ENCODE measurements around the gene AQP12A. TPM values are rescaled to one million over a fixed set of nuclear protein-coding genes. Genes with fewer than 3 reads are reported as not detected.
"Not testable (repeated sequence)": the region's sequence is repeated elsewhere in the genome, so short reads cannot be mapped to it uniquely, and the experiment has no call there.

Gene AQP12A
- total RNA-seq, 1 donor from 2014 or later, result not detected

DNA sequence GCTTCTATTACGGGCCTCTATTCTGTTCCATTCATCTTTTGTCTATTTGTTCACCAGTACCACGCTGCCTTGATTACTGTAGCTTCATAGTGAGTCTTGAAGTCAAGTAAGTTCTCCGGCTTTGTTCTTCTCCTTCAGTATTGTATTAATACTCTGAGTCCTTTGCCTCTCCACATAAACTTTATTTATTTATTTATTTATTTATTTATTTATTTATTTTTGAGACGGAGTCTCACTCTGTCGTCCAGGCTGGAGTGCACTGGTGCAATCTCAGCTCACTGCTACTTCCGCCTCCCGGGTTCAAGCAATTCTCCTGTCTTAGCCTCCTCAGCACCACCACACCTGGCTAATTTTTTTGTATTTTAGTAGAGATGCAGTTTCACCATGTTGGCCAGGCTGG lies 31.8 kb upstream of the AQP12A start:
- DNase-seq (ENCODE audit: low read depth, low spot score), result not testable (repeated sequence)

GRCh38 chr2:240662681-240663080 lies 29.0 kb upstream of the AQP12A start:
- no peak for DNase-seq (ENCODE audit: low read depth, low spot score)

GRCh38 chr2:240663546-240664190 lies 28.0 kb upstream of the AQP12A start:
- DNase-seq (ENCODE audit: low read depth, low spot score), result no peak

- DNase-seq (ENCODE audit: low read depth, low spot score), result no peak
These were observed 27.0 kb upstream of the AQP12A start for GRCh38 chr2:240664622-240665021.

DNA sequence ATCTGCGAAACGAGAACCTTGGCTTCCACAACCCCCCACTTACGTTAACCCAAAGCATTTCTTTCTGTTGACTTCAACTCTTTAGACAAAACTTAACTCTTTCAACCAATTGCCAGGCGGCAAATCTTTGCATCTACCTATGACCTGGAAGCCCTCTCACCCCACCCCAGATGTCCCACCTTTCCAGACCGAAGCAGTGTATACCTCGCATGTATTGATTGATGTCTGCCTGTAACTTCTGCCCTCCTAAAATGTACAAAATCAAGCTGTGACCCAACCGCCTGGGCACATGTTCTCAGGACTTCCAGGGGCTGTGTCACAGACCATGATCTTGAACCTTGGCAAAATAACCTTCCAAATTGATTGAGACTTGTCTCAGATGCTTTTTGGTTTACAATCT lies 21.3 kb upstream of the AQP12A start:
- DNase-seq (ENCODE audit: low read depth, low spot score), result no peak

GRCh38 chr2:240670950-240671349 lies 20.7 kb upstream of the AQP12A start:
- DNase-seq (ENCODE audit: low read depth, low spot score), result no peak

DNA sequence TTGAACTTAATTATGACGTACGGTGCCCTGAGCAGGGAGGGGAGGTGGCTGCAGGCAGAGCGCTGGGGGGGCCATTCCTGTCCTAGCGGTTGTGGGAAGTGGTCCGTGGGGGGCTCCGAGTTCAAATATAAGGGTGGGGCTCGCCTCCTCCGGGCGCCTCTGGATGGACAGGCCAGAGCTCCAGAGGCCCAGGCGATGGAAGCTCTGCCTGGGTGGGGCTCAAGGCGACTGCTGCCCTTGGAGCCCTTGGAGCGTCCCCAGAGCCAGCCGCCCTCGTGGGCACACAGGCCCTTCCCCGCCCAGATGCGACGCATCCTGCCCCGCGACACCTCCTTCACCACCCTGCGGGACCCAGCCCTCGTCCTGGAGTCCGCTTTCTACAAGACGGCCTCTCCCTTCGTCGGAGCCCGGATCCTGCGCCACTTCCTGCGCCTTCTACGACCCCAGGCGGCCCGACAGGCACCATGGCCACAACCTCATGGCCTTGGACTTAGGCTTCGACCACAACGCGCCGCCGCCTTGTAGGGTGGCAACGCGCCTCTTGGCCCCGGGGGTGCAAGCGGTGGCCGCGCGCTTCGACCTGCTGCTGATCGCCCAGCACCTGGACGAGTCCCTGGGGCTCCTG lies 19.5 kb upstream of the AQP12A start:
- no peak for DNase-seq (ENCODE audit: low read depth, low spot score)

DNA sequence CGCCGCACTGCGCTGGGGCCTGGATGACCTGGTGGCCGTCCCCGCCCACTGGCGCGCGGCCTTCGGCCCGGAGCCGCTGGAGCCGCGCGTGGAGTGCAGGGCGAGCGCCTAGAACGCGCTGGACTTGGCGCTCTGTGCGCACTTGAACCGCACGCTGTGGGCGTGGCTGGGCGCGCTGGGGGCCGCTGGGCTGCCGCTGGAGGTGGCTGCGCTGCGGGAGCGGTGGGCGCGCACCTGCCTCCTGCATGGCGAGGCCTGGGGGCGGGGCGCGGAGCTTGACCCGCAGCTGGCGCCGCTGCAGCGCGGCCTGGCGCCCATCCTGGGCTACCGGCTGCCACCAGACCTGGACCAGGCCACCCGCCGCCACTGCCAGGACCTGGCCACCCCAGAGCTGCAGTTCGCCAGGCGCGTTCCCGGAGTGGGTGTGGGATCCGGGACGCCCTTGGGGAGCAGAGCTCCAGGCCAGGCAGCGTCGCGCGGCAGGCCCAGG lies 18.9 kb upstream of the AQP12A start:
- DNase-seq (ENCODE audit: low read depth, low spot score), result no peak

DNA sequence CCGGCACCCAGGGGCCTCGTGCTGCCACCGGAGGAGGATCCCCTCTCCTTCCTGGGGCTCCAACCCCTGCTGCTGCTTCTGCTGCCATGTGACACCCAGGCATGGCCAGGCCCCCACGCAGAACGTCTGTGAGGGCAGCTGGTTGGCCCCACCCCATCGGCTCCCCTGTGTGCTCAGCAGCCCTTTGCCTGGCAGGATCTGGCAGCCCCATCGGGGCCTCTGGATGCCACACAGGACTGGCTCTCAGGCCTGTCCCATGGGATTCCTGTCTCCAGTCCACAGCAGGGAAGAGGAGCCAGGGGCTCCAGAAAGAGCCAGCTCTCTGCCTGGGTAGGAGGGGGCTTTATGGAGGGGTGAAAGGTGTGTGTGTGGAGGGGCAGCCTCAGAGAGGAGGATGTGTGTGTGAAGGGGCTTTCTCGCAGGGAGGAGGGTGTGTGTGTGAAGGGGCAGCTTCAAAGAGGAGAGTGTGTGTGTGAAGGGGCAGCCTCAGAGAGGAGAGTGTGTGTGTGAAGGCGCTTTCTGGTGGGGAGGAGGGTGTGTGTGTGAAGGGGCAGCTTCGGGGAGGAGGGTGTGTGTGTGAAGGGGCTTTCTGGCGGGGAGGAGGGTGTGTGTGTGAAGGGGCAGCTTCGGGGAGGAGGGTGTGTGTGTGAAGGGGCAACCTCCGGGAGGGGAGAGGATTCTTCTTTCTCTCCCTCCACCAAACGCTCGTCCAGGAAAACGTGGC lies 17.0 kb upstream of the AQP12A start:
- not testable (repeated sequence) for DNase-seq (ENCODE audit: low read depth, low spot score)

- DNase-seq (ENCODE audit: low read depth, low spot score), result not testable (repeated sequence)
These were observed 16.3 kb upstream of the AQP12A start for GRCh38 chr2:240675345-240675744.

DNA sequence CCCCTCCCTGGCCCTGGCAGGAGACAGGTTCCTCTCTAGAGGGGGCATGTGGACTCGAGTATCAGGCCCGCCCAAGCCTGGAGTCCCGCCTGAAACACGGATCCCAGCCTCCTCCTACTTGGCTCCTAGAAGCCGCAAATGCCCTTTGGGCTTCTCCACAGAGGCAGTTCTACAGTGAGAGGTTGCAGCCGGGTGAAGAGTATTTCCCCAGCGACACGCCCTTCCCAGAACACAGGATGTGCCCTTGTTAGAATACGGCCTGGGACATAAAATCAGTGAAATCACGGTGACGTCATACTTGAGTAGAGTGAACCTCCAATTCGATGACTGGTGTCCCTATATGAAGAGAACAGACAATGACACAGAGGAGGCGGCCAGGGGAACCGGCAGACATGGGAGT lies 13.6 kb upstream of the AQP12A start:
- DNase-seq (ENCODE audit: low read depth, low spot score), result not testable (repeated sequence)

DNA sequence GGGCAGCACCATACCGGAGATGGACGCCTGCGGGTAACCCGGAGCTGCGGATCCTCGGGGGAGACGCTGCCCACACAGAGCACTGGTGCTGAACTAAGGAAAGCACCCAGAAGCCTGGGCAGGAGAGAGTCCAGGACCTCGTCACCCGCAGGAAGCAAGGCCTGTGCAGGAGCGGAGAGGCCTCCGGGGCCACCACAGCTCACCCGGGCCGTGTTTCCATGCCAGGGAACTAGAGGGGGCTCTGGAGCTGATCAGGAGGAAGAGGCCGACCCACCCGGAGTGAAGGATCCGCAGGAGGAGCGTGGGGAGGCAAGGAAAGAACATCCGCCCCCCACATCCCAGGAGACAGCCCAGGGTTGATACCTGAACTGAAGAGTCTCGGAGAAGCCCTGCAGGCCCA lies 12.8 kb upstream of the AQP12A start:
- not testable (repeated sequence) for DNase-seq (ENCODE audit: low read depth, low spot score)

- not testable (repeated sequence) for DNase-seq (ENCODE audit: low read depth, low spot score)
These were observed 11.5 kb upstream of the AQP12A start for GRCh38 chr2:240680185-240680584.

- DNase-seq (ENCODE audit: low read depth, low spot score), result not testable (repeated sequence)
These were observed 9.0 kb upstream of the AQP12A start, which contains the start of gene AQP12B for GRCh38 chr2:240682431-240683224. AQP12B (minus strand) TSS chr2:240682885; CDS start chr2:240682837, 48 bp downstream.

DNA sequence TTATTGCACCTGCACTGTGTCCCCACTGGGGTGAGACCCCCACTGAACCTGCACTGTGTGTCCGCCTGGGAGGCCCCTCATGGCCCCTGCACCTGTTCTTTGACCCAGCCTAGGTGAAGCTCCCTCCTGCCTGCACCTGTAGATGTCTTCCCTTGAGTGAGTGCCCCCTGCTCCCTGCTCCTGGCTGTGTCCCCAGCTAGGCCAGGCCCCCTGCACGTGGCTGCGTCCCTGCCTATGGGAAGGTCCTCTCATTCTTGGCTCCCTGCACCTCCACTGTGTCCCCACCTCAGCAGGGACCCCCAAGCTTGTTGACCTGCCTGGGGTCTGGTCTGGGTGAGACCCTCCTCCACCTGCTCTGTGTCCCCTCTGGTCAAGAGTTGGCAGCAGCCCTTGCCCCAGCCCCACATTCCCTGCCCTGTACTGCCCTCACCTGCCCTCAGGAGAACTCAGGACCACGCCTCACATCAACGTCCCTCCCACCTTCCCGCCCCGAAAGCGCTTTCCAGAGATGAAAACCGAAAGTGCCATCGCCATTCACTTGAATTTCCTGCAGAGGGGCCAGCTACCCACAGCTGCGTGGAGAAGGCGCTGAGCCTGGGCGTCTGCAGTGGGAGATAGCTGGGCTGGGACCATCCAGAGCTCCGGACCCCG lies 8.2 kb upstream of the AQP12A start:
- not testable (repeated sequence) for DNase-seq (ENCODE audit: low read depth, low spot score)

DNA sequence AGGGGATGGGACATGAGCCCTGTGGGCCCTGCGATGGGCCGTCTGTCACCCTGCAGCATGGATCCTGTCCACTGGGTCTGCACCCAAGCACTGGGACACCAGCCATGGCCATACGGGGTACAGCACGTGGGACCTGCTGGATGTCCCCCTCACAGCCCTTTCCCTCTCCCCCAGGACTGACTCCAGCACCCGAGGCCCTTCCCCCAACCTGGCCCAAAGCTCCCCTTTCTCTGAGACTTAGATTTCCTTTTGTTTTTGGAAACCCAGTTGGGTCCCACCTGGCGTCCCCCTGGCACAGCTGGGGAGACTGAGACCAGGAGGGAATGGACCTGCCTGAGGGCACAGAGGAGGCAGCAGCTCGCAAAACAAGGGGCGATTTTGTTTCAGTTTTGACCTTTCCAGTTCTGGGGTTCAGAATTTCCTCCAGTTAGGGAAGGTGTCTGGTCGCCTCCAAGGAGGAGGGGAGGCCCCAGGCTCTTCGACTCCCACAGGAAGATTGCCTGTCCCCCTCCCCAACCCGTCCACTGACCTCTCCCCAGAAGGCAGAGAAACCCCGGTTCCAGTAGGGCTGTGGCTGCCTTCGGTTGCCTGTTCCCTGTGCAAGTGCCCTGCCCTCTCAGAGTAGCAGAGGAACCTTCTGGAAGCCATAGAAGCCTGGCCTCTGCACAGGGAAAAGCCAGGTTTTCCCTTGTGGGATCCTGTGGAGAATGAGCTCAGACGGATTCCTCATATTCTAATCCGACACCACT lies 7.5 kb upstream of the AQP12A start:
- DNase-seq (ENCODE audit: low read depth, low spot score), result not testable (repeated sequence)

GRCh38 chr2:240685771-240686371 lies 5.8 kb upstream of the AQP12A start:
- no peak for DNase-seq (ENCODE audit: low read depth, low spot score)

DNA sequence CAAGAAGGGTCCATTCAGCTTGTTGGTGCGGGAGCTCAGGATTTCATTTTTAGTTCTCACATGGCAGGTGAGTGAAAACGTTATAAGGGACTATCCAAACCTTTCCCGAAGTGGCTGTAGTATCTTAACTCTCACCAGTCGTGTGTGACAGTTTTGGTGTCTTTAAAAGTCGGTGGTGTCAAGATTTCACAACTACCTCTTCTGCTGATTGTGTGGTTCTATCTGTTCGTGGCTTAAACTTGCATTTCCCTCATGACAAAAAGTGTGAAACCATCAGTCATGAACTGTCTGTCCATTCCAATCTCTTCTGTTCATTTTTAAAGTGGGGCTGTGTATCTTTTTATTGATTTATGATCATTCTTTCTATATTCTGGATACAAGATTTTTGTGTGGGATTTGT lies 5.2 kb upstream of the AQP12A start:
- no peak for DNase-seq (ENCODE audit: low read depth, low spot score)

DNA sequence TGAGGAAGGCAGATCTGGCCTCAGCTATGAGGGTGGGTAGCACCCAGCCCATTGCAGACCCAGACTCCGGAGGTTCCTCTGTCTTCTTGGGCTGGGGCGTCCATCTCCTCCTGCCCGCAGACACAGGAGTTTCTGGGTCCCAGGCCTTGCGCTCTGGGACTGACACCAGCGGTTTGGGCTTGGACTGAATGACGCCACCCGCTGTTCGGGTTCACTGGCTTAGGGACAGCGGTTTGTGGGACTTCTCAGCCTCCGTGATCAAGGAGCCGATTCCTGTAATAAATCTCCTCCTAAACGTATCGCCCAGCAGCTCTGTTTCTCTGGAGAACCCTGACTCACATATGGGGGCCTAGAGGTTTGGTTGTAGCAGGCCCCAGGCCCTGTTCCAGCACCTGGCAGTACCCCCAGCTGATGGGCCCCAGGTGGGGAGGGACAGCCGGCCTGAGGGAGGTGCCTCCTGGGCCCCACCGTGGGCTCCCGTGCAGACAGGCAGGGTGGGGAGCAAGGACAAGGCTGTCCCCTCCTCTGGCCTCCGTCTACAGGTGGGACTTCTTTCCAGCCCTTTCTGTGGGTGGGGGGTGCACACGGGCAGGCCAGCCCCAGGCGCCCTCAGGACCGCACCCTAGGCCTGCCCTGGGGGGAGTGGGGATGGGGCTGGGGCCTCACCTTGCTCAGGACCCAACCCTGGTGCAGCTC lies 4.5 kb upstream of the AQP12A start:
- DNase-seq (ENCODE audit: low read depth, low spot score), result no peak
